ENCODE measurements around the gene BICC1. TPM values are rescaled to one million over a fixed set of nuclear protein-coding genes. Genes with fewer than 3 reads are reported as not detected.

BICC1 gene
- polyA plus RNA-seq, 1 donor (not counting 4 experiments of a cell fraction or from before 2014, with no cell fraction given): 4.2 TPM

DNA sequence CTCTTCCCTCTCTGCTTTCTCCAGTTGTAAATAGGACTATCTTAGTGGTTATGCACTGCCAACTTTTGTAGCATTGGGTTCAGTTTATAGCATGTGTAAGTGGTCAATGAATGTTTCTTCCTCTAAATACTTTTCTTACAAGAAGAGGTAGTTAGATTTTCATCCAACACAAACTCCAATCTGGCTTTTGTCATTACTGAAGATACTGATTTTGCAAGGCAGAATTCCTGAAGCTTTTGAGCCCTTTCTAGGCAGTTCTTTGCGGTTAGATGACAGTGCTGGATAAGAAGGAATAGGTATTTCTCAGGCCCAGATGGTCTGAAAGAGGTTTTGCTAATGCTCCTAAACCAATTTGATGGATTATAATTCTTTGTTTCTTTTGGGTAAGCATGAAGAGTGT lies 60.5 kb downstream of the BICC1 start:
- no peaks in the 10 kb centered on the region for H3K36me3 ChIP-seq (ENCODE audit: control insufficient read depth in 2 of 2, extremely low read depth in 1 of 2, insufficient read depth in 2 of 2, low read length in 2 of 2)
- H4K20me1 ChIP-seq (ENCODE audit: control insufficient read depth, extremely low read depth, insufficient read depth, low read length): no peaks in the 10 kb centered on the region
- no peak overlapping the region for H3K27ac ChIP-seq (ENCODE audit: control insufficient read depth, insufficient read depth, low read length)
- DNase-seq (ENCODE audit: low read depth, low spot score) (no peak), FAIRE-seq (no peak)
- H2AFZ ChIP-seq (ENCODE audit: control insufficient read depth, low read length): no peak overlapping the region
- no peaks in the 10 kb centered on the region for H3K27me3 ChIP-seq (ENCODE audit: control insufficient read depth, extremely low read depth, insufficient read depth, low read length)
- H3K9ac ChIP-seq (ENCODE audit: control insufficient read depth, extremely low read depth, insufficient read depth, low read length): no peak overlapping the region
- no peaks in the 10 kb centered on the region for H3K9me3 ChIP-seq (ENCODE audit: control insufficient read depth, low read depth, low read length)
- no peak overlapping the region for H3K4me3 ChIP-seq (ENCODE audit: control insufficient read depth in 2 of 3, extremely low read depth in 1 of 3, insufficient read depth in 2 of 3, low read depth in 1 of 3, low read length in 3 of 3)
- no peaks in the 10 kb centered on the region for H3K4me1 ChIP-seq (ENCODE audit: control insufficient read depth, extremely low read depth, insufficient read depth, low read length)
- TF ChIP-seq EZH2 (IDR thresholded peaks at IDR 0.05; ENCODE audit: low read length): no peak
- TF ChIP-seq, protein P1, sequence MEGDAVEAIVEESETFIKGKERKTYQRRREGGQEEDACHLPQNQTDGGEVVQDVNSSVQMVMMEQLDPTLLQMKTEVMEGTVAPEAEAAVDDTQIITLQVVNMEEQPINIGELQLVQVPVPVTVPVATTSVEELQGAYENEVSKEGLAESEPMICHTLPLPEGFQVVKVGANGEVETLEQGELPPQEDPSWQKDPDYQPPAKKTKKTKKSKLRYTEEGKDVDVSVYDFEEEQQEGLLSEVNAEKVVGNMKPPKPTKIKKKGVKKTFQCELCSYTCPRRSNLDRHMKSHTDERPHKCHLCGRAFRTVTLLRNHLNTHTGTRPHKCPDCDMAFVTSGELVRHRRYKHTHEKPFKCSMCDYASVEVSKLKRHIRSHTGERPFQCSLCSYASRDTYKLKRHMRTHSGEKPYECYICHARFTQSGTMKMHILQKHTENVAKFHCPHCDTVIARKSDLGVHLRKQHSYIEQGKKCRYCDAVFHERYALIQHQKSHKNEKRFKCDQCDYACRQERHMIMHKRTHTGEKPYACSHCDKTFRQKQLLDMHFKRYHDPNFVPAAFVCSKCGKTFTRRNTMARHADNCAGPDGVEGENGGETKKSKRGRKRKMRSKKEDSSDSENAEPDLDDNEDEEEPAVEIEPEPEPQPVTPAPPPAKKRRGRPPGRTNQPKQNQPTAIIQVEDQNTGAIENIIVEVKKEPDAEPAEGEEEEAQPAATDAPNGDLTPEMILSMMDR (optimal IDR thresholded peaks at IDR 0.05 in 1 of 3, IDR thresholded peaks at IDR 0.05 in 1 of 3, conservative IDR thresholded peaks at IDR 0.05 in 1 of 3; ENCODE audit: extremely low read depth in 1 of 3, insufficient read depth in 2 of 3, low read length in 3 of 3): no peak
- H3K4me2 ChIP-seq (ENCODE audit: control insufficient read depth, extremely low read depth, insufficient read depth, low read depth, low read length): no peak overlapping the region
- no peaks in the 10 kb centered on the region for H3K9me1 ChIP-seq (ENCODE audit: control insufficient read depth, extremely low read depth, insufficient read depth, low read length)
- H3K79me2 ChIP-seq (ENCODE audit: control insufficient read depth, insufficient read depth, low read length): peaks cover 4% of the 10 kb centered on the region
- dilution Hi-C loops (cut with MboI; ENCODE audit: extremely low pct_ligation_motif_present, low sequenced_read_pairs): no loop called here

GRCh38 chr10:58574058-58574457 lies 61.4 kb downstream of the BICC1 start:
- Histone ChIP-seq H3K4me1 (ENCODE audit: control insufficient read depth, extremely low read depth, insufficient read depth, low read length) (no peaks in the 10 kb centered on the region), H3K9ac (ENCODE audit: control insufficient read depth, extremely low read depth, insufficient read depth, low read length) (no peak overlapping the region), H3K4me2 (ENCODE audit: control insufficient read depth, extremely low read depth, insufficient read depth, low read depth, low read length) (no peak overlapping the region), H3K4me3 (ENCODE audit: control insufficient read depth in 2 of 3, extremely low read depth in 1 of 3, insufficient read depth in 2 of 3, low read depth in 1 of 3, low read length in 3 of 3) (no peak overlapping the region), H3K9me1 (ENCODE audit: control insufficient read depth, extremely low read depth, insufficient read depth, low read length) (no peaks in the 10 kb centered on the region), H4K20me1 (ENCODE audit: control insufficient read depth, extremely low read depth, insufficient read depth, low read length) (no peaks in the 10 kb centered on the region), H3K79me2 (ENCODE audit: control insufficient read depth, insufficient read depth, low read length) (peaks cover 4% of the 10 kb centered on the region), H3K9me3 (ENCODE audit: control insufficient read depth, low read depth, low read length) (no peaks in the 10 kb centered on the region), H2AFZ (ENCODE audit: control insufficient read depth, low read length) (no peak overlapping the region), H3K27me3 (ENCODE audit: control insufficient read depth, extremely low read depth, insufficient read depth, low read length) (no peaks in the 10 kb centered on the region), H3K36me3 (ENCODE audit: control insufficient read depth in 2 of 2, extremely low read depth in 1 of 2, insufficient read depth in 2 of 2, low read length in 2 of 2) (no peaks in the 10 kb centered on the region), H3K27ac (ENCODE audit: control insufficient read depth, insufficient read depth, low read length) (no peak overlapping the region)
- FAIRE-seq (no peak), DNase-seq (ENCODE audit: low read depth, low spot score) (no peak)
- dilution Hi-C loops (cut with MboI; ENCODE audit: extremely low pct_ligation_motif_present, low sequenced_read_pairs): no loop called here
- TF ChIP-seq, protein P1 (optimal IDR thresholded peaks at IDR 0.05 in 1 of 3, IDR thresholded peaks at IDR 0.05 in 1 of 3, conservative IDR thresholded peaks at IDR 0.05 in 1 of 3; ENCODE audit: extremely low read depth in 1 of 3, insufficient read depth in 2 of 3, low read length in 3 of 3): no peak
- TF ChIP-seq EZH2 (IDR thresholded peaks at IDR 0.05; ENCODE audit: low read length): no peak

Measured in keratinocyte (primary cell).